ENCODE measurements around the gene ESAM. TPM values are rescaled to one million over a fixed set of nuclear protein-coding genes. Genes with fewer than 3 reads are reported as not detected.

Gene ESAM
- total RNA-seq, 1 experiment from 2014 or later: 0.92 TPM

GRCh38 chr11:124769806-124770774, 8.0 kb upstream of the ESAM start:
- Histone ChIP-seq H3K27me3 (ENCODE audit: insufficient read depth, low read length) (no peaks in the 10 kb centered on the region), H2AK5ac (ENCODE audit: insufficient read length, low read length) (no peak overlapping the region), H2BK5ac (ENCODE audit: insufficient read length, low read length) (no peak overlapping the region), H2BK20ac (ENCODE audit: low read depth, low read length, poor library complexity, severe bottlenecking) (no peak overlapping the region), H2AFZ (ENCODE audit: low read length) (no peak overlapping the region), H3K23me2 (ENCODE audit: insufficient read length, low read depth, low read length, poor library complexity, severe bottlenecking) (no peaks in the 10 kb centered on the region), H4K91ac (ENCODE audit: insufficient read length, low read depth, low read length) (no peak overlapping the region), H3T11ph (ENCODE audit: low read length) (no peak overlapping the region), H3K18ac (ENCODE audit: insufficient read length, low read depth, low read length) (no peak overlapping the region), H2BK15ac (ENCODE audit: low read depth, low read length) (no peak overlapping the region), H3K4ac (ENCODE audit: low read depth, low read length) (no peak overlapping the region), H2BK120ac (ENCODE audit: low read depth, low read length, poor library complexity, severe bottlenecking) (no peak overlapping the region), H4K20me1 (ENCODE audit: control insufficient read depth, insufficient read depth, insufficient read length) (no peaks in the 10 kb centered on the region), H3K9me3 (ENCODE audit: control insufficient read depth, low read depth, low read length) (no peaks in the 10 kb centered on the region), H3K23ac (ENCODE audit: insufficient read length, low read depth, low read length) (no peak overlapping the region), H3K9ac (ENCODE audit: extremely low read depth, insufficient read length, low read length) (no peak overlapping the region), H3K4me1 (ENCODE audit: insufficient read depth, low read length) (no peaks in the 10 kb centered on the region), H3K56ac (ENCODE audit: insufficient read length, low read depth, low read length) (no peak overlapping the region), H3K27ac (ENCODE audit: insufficient read length, low read depth, low read length) (no peak overlapping the region), H3K14ac (ENCODE audit: insufficient read depth, low read length) (no peak overlapping the region), H4K5ac (ENCODE audit: insufficient read length, low read depth, low read length) (no peak overlapping the region), H4K8ac (replicated peaks; ENCODE audit: insufficient read length, low read depth, low read length) (no peak overlapping the region), H2BK12ac (ENCODE audit: insufficient read length, low read depth, low read length) (no peak overlapping the region), H3K79me2 (ENCODE audit: insufficient read depth, low read length) (no peaks in the 10 kb centered on the region), H3K4me2 (ENCODE audit: insufficient read depth, insufficient read length, low read length) (no peak overlapping the region), H3K79me1 (ENCODE audit: insufficient read depth, low read depth, low read length, poor library complexity, severe bottlenecking) (no peaks in the 10 kb centered on the region)
- Mint-ChIP-seq H3K27me3 (ENCODE audit: low read depth) (no peaks in the 10 kb centered on the region), H3K4me3 (no peak overlapping the region), H3K4me1 (no peaks in the 10 kb centered on the region), H3K27ac (no peak overlapping the region), H3K9me3 (no peaks in the 10 kb centered on the region), H3K36me3 (ENCODE audit: insufficient read depth in 1 of 3, low read depth in 3 of 3) (peaks cover 14 to 51% (median 29%) of the 10 kb centered on the region in 3 experiments; a peak in 6 of 7 replicates)
- WGBS (ENCODE audit: extremely low coverage, insufficient read length, low lambda C conversion rate): no CpG with 5 or more reads among the region's 8 CpGs
- no peak for DNase-seq
- TF ChIP-seq, protein P1, sequence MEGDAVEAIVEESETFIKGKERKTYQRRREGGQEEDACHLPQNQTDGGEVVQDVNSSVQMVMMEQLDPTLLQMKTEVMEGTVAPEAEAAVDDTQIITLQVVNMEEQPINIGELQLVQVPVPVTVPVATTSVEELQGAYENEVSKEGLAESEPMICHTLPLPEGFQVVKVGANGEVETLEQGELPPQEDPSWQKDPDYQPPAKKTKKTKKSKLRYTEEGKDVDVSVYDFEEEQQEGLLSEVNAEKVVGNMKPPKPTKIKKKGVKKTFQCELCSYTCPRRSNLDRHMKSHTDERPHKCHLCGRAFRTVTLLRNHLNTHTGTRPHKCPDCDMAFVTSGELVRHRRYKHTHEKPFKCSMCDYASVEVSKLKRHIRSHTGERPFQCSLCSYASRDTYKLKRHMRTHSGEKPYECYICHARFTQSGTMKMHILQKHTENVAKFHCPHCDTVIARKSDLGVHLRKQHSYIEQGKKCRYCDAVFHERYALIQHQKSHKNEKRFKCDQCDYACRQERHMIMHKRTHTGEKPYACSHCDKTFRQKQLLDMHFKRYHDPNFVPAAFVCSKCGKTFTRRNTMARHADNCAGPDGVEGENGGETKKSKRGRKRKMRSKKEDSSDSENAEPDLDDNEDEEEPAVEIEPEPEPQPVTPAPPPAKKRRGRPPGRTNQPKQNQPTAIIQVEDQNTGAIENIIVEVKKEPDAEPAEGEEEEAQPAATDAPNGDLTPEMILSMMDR (conservative IDR thresholded peaks at IDR 0.05): no peak

Data from H9 (cell line).